Central memory CD4-positive, alpha-beta T cell (primary cell): ENCODE data around the gene HCN3.
"Not testable (repeated sequence)": the region's sequence is repeated elsewhere in the genome, so short reads cannot be mapped to it uniquely, and the experiment has no call there.

Experiments
- DNase-seq: peaks from one replicate; pipeline ENCODE4 v3.0.0; 2022
- total RNA-seq, 3 experiments: gene quantifications; one replicate each; lab custom pipeline; 2026; lab: John Stamatoyannopoulos, UW

Gene HCN3
- total RNA-seq = 1.4 to 3.8 (median 3.3) reads per million in 3 experiments

- peak; percentile 81 for DNase-seq
Measured at GRCh38 chr1:155277070-155277901, at the start of gene HCN3. Gene HCN3 (plus strand): TSS chr1:155277463. CDS start chr1:155277591, 128 bp downstream.

- no peak for DNase-seq
Measured at GRCh38 chr1:155228096-155228427, 49.2 kb upstream of the HCN3 start.

- DNase-seq = not testable (repeated sequence)
Measured at GRCh38 chr1:155231302-155231701, 46.0 kb upstream of the HCN3 start.

- not testable (repeated sequence) for DNase-seq
Measured at GRCh38 chr1:155232001-155232978, 45.0 kb upstream of the HCN3 start.

GRCh38 chr1:155233502-155233901 lies 43.8 kb upstream of the HCN3 start:
- not testable (repeated sequence) for DNase-seq

GRCh38 chr1:155235375-155235774 lies 41.9 kb upstream of the HCN3 start:
- DNase-seq = peak; percentile 23

GRCh38 chr1:155236451-155236850 lies 40.8 kb upstream of the HCN3 start:
- DNase-seq = no peak

GRCh38 chr1:155241069-155241679 lies 36.1 kb upstream of the HCN3 start:
- peak; percentile 72 for DNase-seq

- DNase-seq = no peak
Measured at GRCh38 chr1:155241841-155242264, 35.4 kb upstream of the HCN3 start.

GRCh38 chr1:155242805-155243358 lies 34.4 kb upstream of the HCN3 start:
- DNase-seq = no peak

- DNase-seq = peak; percentile 96
Measured at GRCh38 chr1:155244368-155245162, 32.7 kb upstream of the HCN3 start.

- DNase-seq = no peak
Measured at GRCh38 chr1:155245163-155245524, 32.1 kb upstream of the HCN3 start.

GRCh38 chr1:155246796-155247195 lies 30.5 kb upstream of the HCN3 start:
- DNase-seq = not testable (repeated sequence)

GRCh38 chr1:155247667-155248553 lies 29.4 kb upstream of the HCN3 start:
- no peak for DNase-seq

GRCh38 chr1:155250246-155250632 lies 27.0 kb upstream of the HCN3 start:
- DNase-seq = no peak

GRCh38 chr1:155250633-155251449 lies 26.4 kb upstream of the HCN3 start:
- DNase-seq = peak; percentile 90

- DNase-seq = no peak
Measured at GRCh38 chr1:155251566-155251965, 25.7 kb upstream of the HCN3 start.

GRCh38 chr1:155253208-155253607 lies 24.1 kb upstream of the HCN3 start:
- DNase-seq = no peak

GRCh38 chr1:155253797-155254196 lies 23.5 kb upstream of the HCN3 start:
- DNase-seq = no peak

- DNase-seq = no peak
Measured at GRCh38 chr1:155254228-155254713, 23.0 kb upstream of the HCN3 start.
